Upper lobe of left lung (tissue), 4 donors: ENCODE measurements around the gene PDSS2.

Source experiments
- CTCF ChIP-seq, 6 experiments: fragments of 450-650 bp in 4 of 6; fragments of 200-600 bp in 2 of 6; sonication (generic) in 2 of 6; IDR thresholded peaks; one replicate each; pipeline ENCODE4 v1.5.1; 2016 to 2019; ENCODE audit warnings: antibody characterized with exemption in 6 of 6
- POLR2A ChIP-seq, 4 donors: fragments of 450-650 bp; IDR thresholded peaks; one replicate each; pipeline ENCODE4 v1.5.1; 2016 to 2017; ENCODE audit warnings: antibody characterized with exemption in 4 of 4, mild to moderate bottlenecking in 2 of 4
- POLR2AphosphoS5 ChIP-seq, 2 donors: sonication (generic); formaldehyde crosslinking; IDR thresholded peaks; one replicate each; pipeline ENCODE4 v1.5.1; 2017; ENCODE audit warnings: antibody characterized with exemption in 2 of 2

- TF ChIP-seq POLR2AphosphoS5 (IDR thresholded peaks at IDR 0.05), result no peak
- no peak for TF ChIP-seq CTCF (IDR thresholded peaks at IDR 0.05)
- no peak for TF ChIP-seq POLR2A (IDR thresholded peaks at IDR 0.05)
Measured at GRCh38 chr6:107259951-107260350, 199.4 kb downstream of the PDSS2 start.
